H1 (cell line): ENCODE data around the gene CCNYL1. TPM values are rescaled to one million over a fixed set of nuclear protein-coding genes. Genes with fewer than 3 reads are reported as not detected.

ENCODE experiments used
- CHD7 ChIP-seq: fragments of 300-600 bp; sonication (generic); IDR thresholded peaks from 2 replicates; pipeline ENCODE4 v1.7.1; 2012; ENCODE audit warnings: low read length, moderate library complexity, mild to moderate bottlenecking, inconsistent platforms; ENCODE audit not compliant: insufficient replicate concordance
- FOSL1 ChIP-seq: IDR thresholded peaks from 2 replicates; pipeline ENCODE4 v1.6.1; 2011; ENCODE audit warnings: mild to moderate bottlenecking, low read depth, low read length, moderate library complexity; ENCODE audit not compliant: insufficient read depth
- NANOG ChIP-seq: IDR thresholded peaks from 2 replicates; pipeline ENCODE4 v1.6.1; 2011; ENCODE audit warnings: low read length, low read depth, mild to moderate bottlenecking, inconsistent platforms; ENCODE audit not compliant: insufficient read depth, poor library complexity, severe bottlenecking
- SP2 ChIP-seq: IDR thresholded peaks from 2 replicates; pipeline ENCODE4 v1.6.1; 2012; ENCODE audit warnings: mild to moderate bottlenecking, low read length, inconsistent platforms
- polyA plus RNA-seq, 7 experiments: library from polyadenylated mRNA; depleted of rRNA in 3 of 7; stranded (reverse) in 5 of 7; unstranded in 2 of 7; fragments of >200 nt in 5 of 7; fragments of 200-250 nt in 2 of 7; gene quantifications; 1 replicate in 5 of 7; 2 replicates in 1 of 7; 4 replicates in 1 of 7; pipeline versions ENCODE4 v1.2.1 to v1.2.3, GENCODE V29; 2011 to 2013; ENCODE audit warnings: missing spikeins in 2 of 7, mixed read lengths in 2 of 7
- total RNA-seq: library from RNA; stranded (reverse); fragmentation: NEBNext Ultra II Directional; extraction: Animal tissue kit (Norgen Biotek cat#: 25700); gene quantifications from 2 replicates; pipeline ENCODE4 v1.2.1, GENCODE V29; 2021

Gene CCNYL1
- total and polyA plus RNA-seq, 2 of the 8 experiments (the other 6 are each of a cell fraction or from before 2014, with no cell fraction given), result 13.3 to 35.4 TPM

GRCh38 chr2:207676827-207677354 is 34.5 kb upstream of the CCNYL1 start (continued):
- no peak for TF ChIP-seq CHD7
- no peak for TF ChIP-seq NANOG
- no peak for TF ChIP-seq SP2
- no peak for TF ChIP-seq FOSL1
- TF ChIP-seq, all 59 proteins: peak for 0
